PC-9 (cell line): Measurements from ENCODE around the gene ZFR2.

Experiments used
- EZH2 ChIP-seq: fragments of 200-600 bp; sonication (generic); IDR thresholded peaks from 2 replicates; pipeline ENCODE4 v1.8.0; 2017; ENCODE audit warnings: antibody characterized with exemption, low read depth
- TF ChIP-seq, protein P1 (sequence below): fragments of 200-600 bp; sonication (generic); conservative IDR thresholded peaks from 2 replicates; pipeline ENCODE4 v1.6.1; 2017; ENCODE audit warnings: mixed run types, antibody characterized with exemption, mild to moderate bottlenecking, moderate library complexity

DNA sequence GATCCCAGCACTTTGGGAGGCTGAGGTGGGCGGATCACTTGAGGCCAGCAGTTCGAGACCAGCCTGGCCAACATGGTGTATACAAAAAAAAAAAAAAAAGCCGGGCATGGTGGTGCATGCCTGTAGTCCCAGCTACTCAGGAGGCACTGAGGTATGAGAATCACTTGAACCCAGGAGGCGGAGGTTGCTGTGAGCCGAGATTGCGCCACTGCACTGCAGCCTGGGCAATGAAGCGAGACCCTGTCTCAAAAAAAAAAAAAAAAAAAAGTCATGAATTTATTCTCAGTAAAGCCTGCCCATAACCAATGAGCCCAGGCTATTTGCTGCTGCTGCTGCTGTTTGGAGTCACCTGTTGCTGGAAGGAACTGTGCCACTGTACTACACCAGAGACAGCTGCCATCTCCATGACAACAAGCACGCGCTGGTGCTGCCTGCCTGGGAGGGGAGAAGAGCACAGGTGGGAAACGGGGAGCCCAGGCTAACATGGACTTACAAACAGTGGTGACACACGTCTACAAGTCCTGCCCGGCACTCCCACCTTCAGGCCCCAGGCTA is 11.3 kb downstream of the ZFR2 start:
- TF ChIP-seq, protein P1, sequence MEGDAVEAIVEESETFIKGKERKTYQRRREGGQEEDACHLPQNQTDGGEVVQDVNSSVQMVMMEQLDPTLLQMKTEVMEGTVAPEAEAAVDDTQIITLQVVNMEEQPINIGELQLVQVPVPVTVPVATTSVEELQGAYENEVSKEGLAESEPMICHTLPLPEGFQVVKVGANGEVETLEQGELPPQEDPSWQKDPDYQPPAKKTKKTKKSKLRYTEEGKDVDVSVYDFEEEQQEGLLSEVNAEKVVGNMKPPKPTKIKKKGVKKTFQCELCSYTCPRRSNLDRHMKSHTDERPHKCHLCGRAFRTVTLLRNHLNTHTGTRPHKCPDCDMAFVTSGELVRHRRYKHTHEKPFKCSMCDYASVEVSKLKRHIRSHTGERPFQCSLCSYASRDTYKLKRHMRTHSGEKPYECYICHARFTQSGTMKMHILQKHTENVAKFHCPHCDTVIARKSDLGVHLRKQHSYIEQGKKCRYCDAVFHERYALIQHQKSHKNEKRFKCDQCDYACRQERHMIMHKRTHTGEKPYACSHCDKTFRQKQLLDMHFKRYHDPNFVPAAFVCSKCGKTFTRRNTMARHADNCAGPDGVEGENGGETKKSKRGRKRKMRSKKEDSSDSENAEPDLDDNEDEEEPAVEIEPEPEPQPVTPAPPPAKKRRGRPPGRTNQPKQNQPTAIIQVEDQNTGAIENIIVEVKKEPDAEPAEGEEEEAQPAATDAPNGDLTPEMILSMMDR, result no peak
- no peak for TF ChIP-seq EZH2
